ENCODE measurements around the gene CEP85. TPM values are rescaled to one million over a fixed set of nuclear protein-coding genes. Genes with fewer than 3 reads are reported as not detected.
"Not testable (repeated sequence)": the region's sequence is repeated elsewhere in the genome, so short reads cannot be mapped to it uniquely, and the experiment has no call there.

The CEP85 gene
- total and polyA plus RNA-seq, 2 experiments from 2014 or later: 22.9 to 33.2 TPM

DNA sequence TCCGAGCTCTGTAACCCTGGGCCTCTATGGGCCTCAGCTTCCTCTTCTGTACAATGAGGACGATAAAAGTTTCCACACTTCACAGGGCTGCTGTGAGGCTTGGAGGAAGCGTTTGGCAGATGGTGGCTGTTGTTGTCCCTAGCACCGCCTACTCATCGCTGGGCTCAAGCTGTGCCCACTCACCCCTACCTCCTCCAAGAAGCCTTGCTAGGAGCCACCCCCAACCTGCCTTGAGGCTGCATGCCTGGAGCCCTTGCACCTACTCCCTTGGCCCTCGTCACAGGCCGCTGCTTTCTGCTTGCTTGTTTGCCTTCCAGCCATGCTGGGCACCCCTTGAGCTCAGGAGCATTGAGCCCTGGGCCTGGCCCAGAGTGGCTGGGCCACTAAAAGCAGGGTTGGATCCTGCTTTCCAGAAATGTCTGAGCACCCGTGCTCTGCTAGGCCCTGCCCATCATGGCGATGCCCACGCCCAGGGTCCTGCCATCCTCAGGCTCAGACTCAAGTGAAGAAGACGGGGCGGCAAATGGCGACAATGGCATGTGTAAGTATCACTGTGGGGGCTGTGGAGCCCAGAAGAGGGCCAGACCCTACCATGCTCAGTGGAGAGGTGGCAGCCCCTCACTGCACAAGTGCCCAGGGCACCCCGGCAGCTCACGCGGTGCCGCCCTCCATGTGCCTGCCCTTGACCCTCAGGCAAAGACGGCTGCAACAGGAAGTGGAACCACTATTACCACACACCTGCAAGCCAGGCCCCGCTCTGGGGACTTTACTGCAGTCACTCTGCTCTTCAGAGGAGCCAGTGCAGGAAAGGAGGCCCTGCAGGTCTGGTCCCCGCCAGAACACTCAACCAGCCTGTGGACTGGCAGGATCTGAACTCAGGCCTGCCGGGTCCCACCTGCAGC, 55.4 kb downstream of the CEP85 start:
- TF ChIP-seq, protein P1, sequence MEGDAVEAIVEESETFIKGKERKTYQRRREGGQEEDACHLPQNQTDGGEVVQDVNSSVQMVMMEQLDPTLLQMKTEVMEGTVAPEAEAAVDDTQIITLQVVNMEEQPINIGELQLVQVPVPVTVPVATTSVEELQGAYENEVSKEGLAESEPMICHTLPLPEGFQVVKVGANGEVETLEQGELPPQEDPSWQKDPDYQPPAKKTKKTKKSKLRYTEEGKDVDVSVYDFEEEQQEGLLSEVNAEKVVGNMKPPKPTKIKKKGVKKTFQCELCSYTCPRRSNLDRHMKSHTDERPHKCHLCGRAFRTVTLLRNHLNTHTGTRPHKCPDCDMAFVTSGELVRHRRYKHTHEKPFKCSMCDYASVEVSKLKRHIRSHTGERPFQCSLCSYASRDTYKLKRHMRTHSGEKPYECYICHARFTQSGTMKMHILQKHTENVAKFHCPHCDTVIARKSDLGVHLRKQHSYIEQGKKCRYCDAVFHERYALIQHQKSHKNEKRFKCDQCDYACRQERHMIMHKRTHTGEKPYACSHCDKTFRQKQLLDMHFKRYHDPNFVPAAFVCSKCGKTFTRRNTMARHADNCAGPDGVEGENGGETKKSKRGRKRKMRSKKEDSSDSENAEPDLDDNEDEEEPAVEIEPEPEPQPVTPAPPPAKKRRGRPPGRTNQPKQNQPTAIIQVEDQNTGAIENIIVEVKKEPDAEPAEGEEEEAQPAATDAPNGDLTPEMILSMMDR (IDR thresholded peaks at IDR 0.05; ENCODE audit: low read depth, low read length): no peak
- Histone ChIP-seq H3K27ac (no peak overlapping the region), H3K4me3 (no peak overlapping the region), H3K27me3 (no peaks in the 10 kb centered on the region), H3K9me3 (ENCODE audit: low read depth) (no peaks in the 10 kb centered on the region), H3K4me1 (ENCODE audit: low read depth) (no peaks in the 10 kb centered on the region), H3K36me3 (no peaks in the 10 kb centered on the region)
- no peak for DNase-seq (ENCODE audit: low read depth in 1 of 2, low spot score in 1 of 2)

DNA sequence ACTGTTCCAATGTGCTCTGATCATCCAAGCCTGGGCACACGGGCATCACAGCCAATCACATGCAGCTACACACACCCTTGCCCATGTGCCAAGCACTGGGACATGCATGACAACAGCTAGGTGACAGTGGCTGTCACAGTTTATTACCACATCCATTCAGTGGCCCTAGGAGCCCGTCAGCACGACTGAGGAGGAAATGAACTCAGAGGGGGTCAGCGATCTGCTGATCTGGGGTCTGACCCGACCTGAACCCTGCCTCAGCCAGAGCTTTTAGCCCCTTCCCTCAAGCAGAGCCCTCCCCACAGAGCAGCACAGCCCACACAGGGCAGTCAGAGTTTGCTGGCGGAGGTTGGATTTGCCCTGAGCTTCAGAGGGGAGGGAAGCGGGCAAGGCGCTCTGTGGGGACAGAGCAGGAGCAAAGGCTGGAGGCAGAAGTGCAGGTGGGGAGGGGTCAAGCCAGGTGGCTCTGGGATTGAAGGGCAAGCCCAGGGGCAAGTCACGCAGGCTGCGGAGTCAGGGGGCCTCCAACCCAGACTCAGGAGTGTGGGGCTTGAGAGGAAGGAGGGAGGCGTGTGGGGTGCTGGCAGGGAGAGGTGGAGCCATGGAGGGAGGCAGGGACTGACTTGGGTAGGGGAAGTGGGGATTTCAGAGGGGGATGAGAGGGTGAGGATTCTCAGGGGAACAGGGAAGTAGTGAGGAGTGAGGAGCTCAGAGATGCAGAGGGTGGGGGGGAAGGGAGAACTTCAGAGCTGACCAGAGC, 56.3 kb downstream of the CEP85 start:
- Histone ChIP-seq H3K27ac (no peak overlapping the region), H3K27me3 (no peaks in the 10 kb centered on the region), H3K4me3 (no peak overlapping the region), H3K4me1 (ENCODE audit: low read depth) (no peaks in the 10 kb centered on the region), H3K36me3 (no peaks in the 10 kb centered on the region), H3K9me3 (ENCODE audit: low read depth) (no peaks in the 10 kb centered on the region)
- DNase-seq (ENCODE audit: low read depth in 1 of 2, low spot score in 1 of 2): no peak
- TF ChIP-seq, protein P1 (IDR thresholded peaks at IDR 0.05; ENCODE audit: low read depth, low read length): no peak

DNA sequence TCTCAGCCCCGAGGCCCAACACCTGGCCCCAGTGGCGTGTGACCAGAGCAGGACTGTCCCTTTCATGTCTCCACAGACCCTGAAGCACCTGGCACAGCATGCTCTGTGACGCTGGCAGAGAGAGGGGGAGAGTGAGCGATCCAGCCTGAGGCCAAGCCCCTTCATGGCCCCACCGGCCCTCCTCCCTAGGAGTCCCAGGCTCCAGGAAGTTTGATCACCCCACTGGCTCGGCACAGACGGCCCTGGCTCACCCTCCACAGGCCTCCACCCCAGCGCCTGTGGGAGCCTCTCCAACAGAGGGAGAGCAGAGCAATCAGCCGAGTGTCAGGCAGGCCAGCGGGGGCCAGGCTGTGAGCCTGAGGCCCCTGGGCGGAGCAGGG, 56.9 kb downstream of the CEP85 start:
- Histone ChIP-seq H3K9me3 (ENCODE audit: low read depth) (no peaks in the 10 kb centered on the region), H3K36me3 (no peaks in the 10 kb centered on the region), H3K4me3 (no peak overlapping the region), H3K27me3 (no peaks in the 10 kb centered on the region), H3K4me1 (ENCODE audit: low read depth) (no peaks in the 10 kb centered on the region), H3K27ac (no peak overlapping the region)
- no peak for DNase-seq (ENCODE audit: low read depth in 1 of 2, low spot score in 1 of 2)
- TF ChIP-seq, protein P1 (IDR thresholded peaks at IDR 0.05; ENCODE audit: low read depth, low read length): no peak

DNA sequence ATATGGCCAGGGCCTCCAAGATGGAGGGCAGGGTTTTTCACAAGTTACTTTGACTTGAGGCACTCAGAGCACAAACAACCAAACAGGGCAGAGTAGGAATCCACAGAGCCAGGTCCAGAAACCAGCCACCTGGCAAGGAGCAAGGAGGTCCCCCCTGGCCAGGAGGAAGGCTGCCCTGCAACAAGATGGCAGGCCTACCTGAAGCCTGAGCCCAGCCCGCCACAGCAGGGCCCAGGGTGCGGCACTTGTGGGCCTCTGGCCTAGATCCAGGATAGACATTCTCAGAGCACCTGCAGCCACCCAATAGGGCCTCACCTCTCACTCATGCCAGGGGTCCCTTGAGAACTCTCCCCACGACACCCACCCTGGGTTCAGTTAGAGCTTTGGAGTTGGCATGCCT, 57.4 kb downstream of the CEP85 start:
- H3K27ac ChIP-seq: no peak overlapping the region
- no peaks in the 10 kb centered on the region for H3K27me3 ChIP-seq
- H3K36me3 ChIP-seq: no peaks in the 10 kb centered on the region
- TF ChIP-seq, protein P1 (IDR thresholded peaks at IDR 0.05; ENCODE audit: low read depth, low read length): no peak
- DNase-seq (ENCODE audit: low read depth in 1 of 2, low spot score in 1 of 2): no peak
- H3K9me3 ChIP-seq (ENCODE audit: low read depth): no peaks in the 10 kb centered on the region
- H3K4me1 ChIP-seq (ENCODE audit: low read depth): no peaks in the 10 kb centered on the region
- H3K4me3 ChIP-seq: no peak overlapping the region

DNA sequence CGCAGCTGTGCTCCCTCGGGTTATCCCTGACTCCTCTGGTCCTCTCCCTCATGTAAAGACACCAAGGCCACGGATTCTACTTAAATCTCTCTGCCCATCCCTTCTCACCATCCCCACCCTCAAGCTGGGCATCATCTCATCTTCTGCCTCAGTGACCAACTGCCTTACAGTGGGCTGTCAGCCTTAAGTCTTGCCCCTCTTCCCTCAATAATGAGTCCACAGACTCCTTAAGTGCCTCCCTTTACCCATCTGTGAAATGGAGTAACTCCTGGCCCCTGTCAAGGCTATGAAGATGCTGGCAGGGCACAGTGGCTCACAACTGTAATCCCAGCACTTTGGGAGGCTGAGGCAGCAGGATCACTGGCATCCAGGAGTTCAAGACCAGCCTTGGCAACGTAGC, 57.9 kb downstream of the CEP85 start:
- Histone ChIP-seq H3K4me1 (ENCODE audit: low read depth) (no peaks in the 10 kb centered on the region), H3K4me3 (no peak overlapping the region), H3K27me3 (no peaks in the 10 kb centered on the region), H3K27ac (no peak overlapping the region), H3K9me3 (ENCODE audit: low read depth) (no peaks in the 10 kb centered on the region), H3K36me3 (no peaks in the 10 kb centered on the region)
- TF ChIP-seq, protein P1 (IDR thresholded peaks at IDR 0.05; ENCODE audit: low read depth, low read length): no peak
- DNase-seq (ENCODE audit: low read depth in 1 of 2, low spot score in 1 of 2): no peak

DNA sequence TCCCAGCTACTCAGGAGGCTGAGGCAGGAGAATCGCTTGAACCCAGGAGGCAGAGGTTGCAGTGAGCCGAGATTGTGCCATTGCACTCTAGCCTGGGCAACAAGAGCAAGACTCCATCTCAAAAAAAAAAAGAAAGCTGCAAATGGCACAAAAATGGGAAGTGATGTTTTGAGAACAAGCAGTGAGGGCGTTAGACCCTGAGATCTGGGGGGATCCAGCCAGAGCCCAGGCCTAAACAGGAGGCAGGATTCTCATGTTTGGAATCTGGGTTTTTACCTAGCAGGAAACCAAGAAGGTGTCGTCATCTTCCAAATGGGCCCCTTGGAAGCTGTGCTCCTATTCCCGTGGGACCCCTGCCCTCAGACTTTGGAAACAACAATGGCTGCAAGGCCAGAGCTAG, 58.7 kb downstream of the CEP85 start:
- not testable (repeated sequence) for DNase-seq (ENCODE audit: low read depth in 1 of 2, low spot score in 1 of 2); H3K27me3 ChIP-seq; H3K4me3 ChIP-seq; H3K9me3 ChIP-seq (ENCODE audit: low read depth); H3K36me3 ChIP-seq; H3K4me1 ChIP-seq (ENCODE audit: low read depth); H3K27ac ChIP-seq

Data from cardiac muscle cell (in vitro differentiated cells and primary cell).